Neutrophil (primary cell): ENCODE results near the gene PGLYRP4.

Source experiments
- H3K27ac ChIP-seq: fragments of 200-600 bp; sonication (generic); 2 replicates; pipeline ENCODE4 v1.5.1; 2016; ENCODE audit warnings: mild to moderate bottlenecking, moderate library complexity
- H3K27me3 ChIP-seq: fragments of 200-600 bp; sonication (generic); 2 replicates; pipeline ENCODE4 v1.6.0; 2016; ENCODE audit warnings: mild to moderate bottlenecking
- H3K36me3 ChIP-seq: fragments of 200-600 bp; sonication (generic); 2 replicates; pipeline ENCODE4 v1.5.1; 2017
- H3K4me1 ChIP-seq, 2 experiments: fragments of 200-600 bp in 1 of 2; sonication (generic) in 1 of 2; 1 replicate in 1 of 2; 2 replicates in 1 of 2; pipeline versions ENCODE4 v1.5.1 to v1.6.1; 2013 to 2016; ENCODE audit warnings: low read depth in 1 of 2, low read length in 1 of 2, mild to moderate bottlenecking in 1 of 2, moderate library complexity in 1 of 2; ENCODE audit not compliant: control insufficient read depth in 1 of 2, insufficient read depth in 1 of 2
- H3K4me3 ChIP-seq, 2 experiments: fragments of 200-600 bp in 1 of 2; sonication (generic) in 1 of 2; 1 replicate in 1 of 2; 2 replicates in 1 of 2; pipeline ENCODE4 v1.5.1; 2013 to 2016; ENCODE audit warnings: low read depth in 1 of 2, low read length in 1 of 2, mild to moderate bottlenecking in 1 of 2, moderate library complexity in 1 of 2
- H3K9me3 ChIP-seq: fragments of 200-600 bp; sonication (generic); 2 replicates; pipeline ENCODE4 v1.5.1; 2016
- CTCF ChIP-seq: fragments of 200-600 bp; sonication (generic); IDR thresholded peaks from 2 replicates; pipeline ENCODE4 v1.5.1; 2016; ENCODE audit warnings: antibody characterized with exemption

Gene PGLYRP4

GRCh38 chr1:153367090-153367489, 18.4 kb upstream of the PGLYRP4 start:
- no peaks in the 10 kb centered on the region for H3K27me3 ChIP-seq
- H3K27ac ChIP-seq, result peak overlapping the region; percentile 100
- H3K36me3 ChIP-seq, result no peaks in the 10 kb centered on the region
- TF ChIP-seq CTCF, result no peak
- H3K9me3 ChIP-seq, result no peaks in the 10 kb centered on the region
- peaks cover 100% of the 10 kb centered on the region in 2 experiments for H3K4me1 ChIP-seq
- H3K4me3 ChIP-seq, result peak overlapping the region; percentile 42 to 97

- Histone ChIP-seq H3K4me1 (peaks cover 100% of the 10 kb centered on the region in 2 experiments), H3K27me3 (no peaks in the 10 kb centered on the region), H3K9me3 (no peaks in the 10 kb centered on the region), H3K4me3 (peak overlapping the region; percentile 42 to 97), H3K27ac (peak overlapping the region; percentile 100), H3K36me3 (peaks cover 3% of the 10 kb centered on the region)
- no peak for TF ChIP-seq CTCF
These were observed 17.6 kb upstream of the PGLYRP4 start for GRCh38 chr1:153366261-153366660.

- no peak for TF ChIP-seq CTCF
- H3K27me3 ChIP-seq, result no peaks in the 10 kb centered on the region
- H3K4me3 ChIP-seq, result peak overlapping the region; percentile 42 to 97
- H3K27ac ChIP-seq, result peak overlapping the region; percentile 100
- no peaks in the 10 kb centered on the region for H3K9me3 ChIP-seq
- H3K4me1 ChIP-seq, result peaks cover 100% of the 10 kb centered on the region in 2 experiments
- peaks cover 9% of the 10 kb centered on the region for H3K36me3 ChIP-seq
These were observed 17.1 kb upstream of the PGLYRP4 start for GRCh38 chr1:153365696-153366095.

GRCh38 chr1:153364766-153365666, 16.4 kb upstream of the PGLYRP4 start:
- Histone ChIP-seq H3K4me3 (peak overlapping the region; percentile 42 to 97), H3K27me3 (no peaks in the 10 kb centered on the region), H3K27ac (peak overlapping the region; percentile 100), H3K36me3 (peaks cover 15% of the 10 kb centered on the region), H3K4me1 (peaks cover 100% of the 10 kb centered on the region in 2 experiments), H3K9me3 (peaks cover under 1% of the 10 kb centered on the region)
- peak; percentile 17 for TF ChIP-seq CTCF

- H3K27ac ChIP-seq, result peak overlapping the region; percentile 100
- H3K36me3 ChIP-seq, result peaks cover 24% of the 10 kb centered on the region
- H3K27me3 ChIP-seq, result no peaks in the 10 kb centered on the region
- H3K4me1 ChIP-seq, result peaks cover 94 to 100% of the 10 kb centered on the region in 2 experiments
- TF ChIP-seq CTCF, result no peak
- H3K9me3 ChIP-seq, result peaks cover 5% of the 10 kb centered on the region
- H3K4me3 ChIP-seq, result peak overlapping the region; percentile 42 to 97
These were observed 15.5 kb upstream of the PGLYRP4 start for GRCh38 chr1:153364156-153364555.
